ENCODE data around the gene WDR18. TPM values are rescaled to one million over a fixed set of nuclear protein-coding genes. Genes with fewer than 3 reads are reported as not detected.

Gene WDR18
- total RNA-seq, 2 donors from 2014 or later, result 68.6 to 85.6 TPM

GRCh38 chr19:1042689-1043511, 58.8 kb downstream of the WDR18 start:
- H3K4me1 Mint-ChIP-seq, result peaks cover 7% of the 10 kb centered on the region
- Histone ChIP-seq H3K9me3 (ENCODE audit: control insufficient read depth, low read length) (no peaks in the 10 kb centered on the region), H3K4me3 (ENCODE audit: low read length) (no peak overlapping the region), H3K27me3 (ENCODE audit: control insufficient read depth, insufficient read depth, low read length, poor library complexity, severe bottlenecking) (no peaks in the 10 kb centered on the region), H3K4me1 (ENCODE audit: control insufficient read depth, insufficient read depth, low read length) (no peaks in the 10 kb centered on the region), H3K36me3 (ENCODE audit: control insufficient read depth, insufficient read depth, low read length) (peaks cover 27% of the 10 kb centered on the region), H3K9ac (ENCODE audit: extremely low read depth, low read length, poor library complexity, severe bottlenecking) (no peak overlapping the region), H3K27ac (ENCODE audit: low read depth, low read length) (no peak overlapping the region)
- no peaks in the 10 kb centered on the region for H3K27me3 Mint-ChIP-seq (ENCODE audit: insufficient read depth)
- H3K27ac Mint-ChIP-seq, result no peak overlapping the region
- peaks cover 27% of the 10 kb centered on the region for H3K36me3 Mint-ChIP-seq (ENCODE audit: low read depth)
- WGBS, 2 experiments (ENCODE audit: insufficient coverage in 1 of 2, insufficient read length in 1 of 2), result 84 to 90% methylated on average over 18 to 23 of the region's 23 CpGs
- H3K9me3 Mint-ChIP-seq, result no peaks in the 10 kb centered on the region
- TF ChIP-seq CTCF (conservative IDR thresholded peaks at IDR 0.05), result no peak
- DNase-seq, result peak; percentile 52
- no peak overlapping the region for H3K4me3 Mint-ChIP-seq

Other genes with a start within 250 kb of the WDR18 start
- under 1 TPM in 1 of 2 donors, not detected in 1; 0.11 TPM for gene MISP, start 233.2 kb upstream of the WDR18 start, total RNA-seq
- 100 to 1,000 TPM; 647 to 694 TPM for gene PTBP1, start 186.9 kb upstream of the WDR18 start, total RNA-seq
- gene PLPPR3, start 162.4 kb upstream of the WDR18 start, total RNA-seq, result 100 to 1,000 TPM; 110 to 111 TPM
- 1 to 10 TPM; 2.5 to 3.7 TPM for gene AZU1, start 156.5 kb upstream of the WDR18 start, total RNA-seq
- gene PRTN3, start 143.3 kb upstream of the WDR18 start, total RNA-seq, result not detected
- not detected for gene ELANE, start 132.0 kb upstream of the WDR18 start, total RNA-seq
- 1 to 10 TPM in 1 of 2 donors, under 1 TPM in 1; 0.38 to 1.1 TPM for gene CFD, start 124.7 kb upstream of the WDR18 start, total RNA-seq
- 10 to 100 TPM; 75.8 to 92.4 TPM for gene MED16, start 91.2 kb upstream of the WDR18 start, total RNA-seq
- not detected for gene RNU6-9, start 90.9 kb upstream of the WDR18 start, total RNA-seq
- gene R3HDM4, start 71.1 kb upstream of the WDR18 start, total RNA-seq, result 10 to 100 TPM; 61.1 to 64.7 TPM
- under 1 TPM in 1 of 2 donors, not detected in 1; 0.73 TPM for gene KISS1R, start 67.0 kb upstream of the WDR18 start, total RNA-seq
- 100 to 1,000 TPM; 121 to 124 TPM for gene ARID3A, start 58.3 kb upstream of the WDR18 start, total RNA-seq
- gene GRIN3B, start 16.1 kb downstream of the WDR18 start, total RNA-seq, result 1 to 10 TPM; 2.0 TPM
- gene TMEM259, start 36.8 kb downstream of the WDR18 start, total RNA-seq, result 100 to 1,000 TPM; 157 to 176 TPM
- gene RNU6-2, start 37.2 kb downstream of the WDR18 start, total RNA-seq, result not detected
- 100 to 1,000 TPM; 426 to 469 TPM for gene CNN2, start 42.3 kb downstream of the WDR18 start, total RNA-seq
- gene ABCA7, start 55.8 kb downstream of the WDR18 start, total RNA-seq, result 10 to 100 TPM; 67.2 to 68.7 TPM
- gene ARHGAP45, start 82.8 kb downstream of the WDR18 start, total RNA-seq, result 10 to 100 TPM; 14.8 to 17.1 TPM
- gene POLR2E, start 111.0 kb downstream of the WDR18 start, total RNA-seq, result 100 to 1,000 TPM; 225 to 254 TPM
- 100 to 1,000 TPM; 331 to 449 TPM for gene GPX4, start 119.6 kb downstream of the WDR18 start, total RNA-seq
- gene SBNO2, start 189.9 kb downstream of the WDR18 start, total RNA-seq, result 10 to 100 TPM; 43.3 to 50.4 TPM
- 10 to 100 TPM; 78.8 to 81.4 TPM for gene STK11, start 221.4 kb downstream of the WDR18 start, total RNA-seq

Measured in endodermal cell (in vitro differentiated cells).